ENCODE results near the gene TRIM41.
A peak's percentile ranks its signal among the peaks of the same experiment; 100 is the strongest.
"Not testable (repeated sequence)": the region's sequence is repeated elsewhere in the genome, so short reads cannot be mapped to it uniquely, and the experiment has no call there.

TRIM41 gene

DNA sequence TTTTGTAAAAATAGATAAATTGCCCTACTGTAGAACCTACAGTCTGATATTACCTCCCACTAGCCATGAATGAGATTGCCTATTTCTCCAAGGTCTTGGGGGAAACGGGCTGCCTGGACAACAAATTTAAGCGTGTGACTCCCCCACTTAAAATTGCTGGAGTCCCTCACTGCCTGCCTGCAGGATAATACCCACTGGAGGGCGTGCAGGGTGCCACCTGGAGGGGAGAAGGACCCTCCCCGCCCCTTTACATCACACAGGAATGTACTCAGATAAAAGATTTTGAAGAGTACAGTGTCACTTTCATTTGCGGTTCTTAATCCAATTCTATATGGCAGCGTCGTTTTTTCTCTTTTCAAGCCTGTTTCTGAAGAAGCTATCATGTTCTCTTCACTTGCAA is 11.9 kb upstream of the TRIM41 start:
- DNase-seq (ENCODE audit: insufficient read length, low spot score) (no peak), FAIRE-seq (no peak)
- TF ChIP-seq POLR2A (IDR thresholded peaks at IDR 0.05; ENCODE audit: low read depth, low read length), result no peak

DNA sequence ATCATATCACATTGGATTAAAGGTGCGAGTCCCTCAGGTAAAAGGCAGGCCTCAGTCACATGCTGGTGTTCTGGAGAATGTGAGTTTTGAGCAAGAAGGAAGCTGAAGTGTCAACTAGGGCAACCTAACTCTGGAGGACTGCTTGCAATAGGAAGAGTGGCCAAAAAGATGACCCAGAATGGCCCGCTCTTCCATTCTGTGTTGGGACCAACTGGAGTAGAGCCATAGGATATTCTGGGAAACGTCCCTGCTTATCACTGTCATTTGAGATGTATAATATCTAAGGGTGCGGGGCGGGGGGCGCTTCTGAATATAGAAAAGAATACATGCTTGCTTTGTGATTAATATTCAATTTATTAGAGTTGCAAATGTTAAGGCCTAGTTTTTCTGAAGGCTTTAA is 11.0 kb upstream of the TRIM41 start:
- FAIRE-seq, result no peak
- TF ChIP-seq POLR2A (IDR thresholded peaks at IDR 0.05; ENCODE audit: low read depth, low read length), result no peak

DNA sequence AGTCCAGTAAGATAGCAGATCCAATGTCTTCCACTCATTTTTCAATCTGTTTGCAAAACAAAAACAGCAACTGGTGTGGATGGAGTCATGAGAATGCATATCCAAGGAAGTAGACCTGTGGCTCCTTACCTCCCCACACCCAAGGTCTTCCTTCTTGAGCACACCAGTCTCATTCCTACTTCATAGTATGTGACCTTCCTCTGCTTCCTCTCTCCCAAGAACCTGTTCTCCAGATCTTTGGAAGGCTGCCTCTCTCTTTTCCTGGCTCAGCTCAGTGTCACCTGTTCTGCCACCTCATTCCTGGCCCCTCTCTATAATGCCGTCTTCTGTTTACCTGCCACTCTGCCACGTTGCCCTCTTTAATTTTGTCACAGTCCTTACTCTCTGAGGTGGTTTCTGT is 10.1 kb upstream of the TRIM41 start:
- no peak for FAIRE-seq
- no peak for DNase-seq (ENCODE audit: insufficient read length, low spot score)
- TF ChIP-seq POLR2A (IDR thresholded peaks at IDR 0.05; ENCODE audit: low read depth, low read length), result no peak

More for the DNA sequence above, 11.0 kb upstream of the TRIM41 start:
- no peak for DNase-seq (ENCODE audit: insufficient read length, low spot score)

DNA sequence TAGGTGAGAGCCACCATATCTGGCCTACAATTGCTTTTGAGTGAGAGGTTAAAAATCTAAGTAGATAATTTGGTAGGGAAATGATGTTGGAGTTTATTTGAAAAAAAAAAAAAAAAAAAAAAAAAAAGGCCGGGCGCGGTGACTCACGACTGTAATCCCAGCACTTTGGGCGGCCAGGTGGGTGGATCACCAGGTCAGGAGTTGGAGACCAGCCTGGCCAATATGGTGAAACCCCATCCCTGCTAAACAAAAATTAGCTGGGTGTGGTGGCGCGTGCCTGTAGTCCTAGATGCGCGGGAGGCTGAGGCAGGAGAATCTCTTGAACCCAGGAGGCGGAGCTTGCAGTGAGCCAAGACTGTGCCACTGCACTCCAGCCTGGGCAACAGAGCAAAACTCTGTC is 8.8 kb upstream of the TRIM41 start:
- not testable (repeated sequence) for DNase-seq (ENCODE audit: insufficient read length, low spot score); FAIRE-seq

DNA sequence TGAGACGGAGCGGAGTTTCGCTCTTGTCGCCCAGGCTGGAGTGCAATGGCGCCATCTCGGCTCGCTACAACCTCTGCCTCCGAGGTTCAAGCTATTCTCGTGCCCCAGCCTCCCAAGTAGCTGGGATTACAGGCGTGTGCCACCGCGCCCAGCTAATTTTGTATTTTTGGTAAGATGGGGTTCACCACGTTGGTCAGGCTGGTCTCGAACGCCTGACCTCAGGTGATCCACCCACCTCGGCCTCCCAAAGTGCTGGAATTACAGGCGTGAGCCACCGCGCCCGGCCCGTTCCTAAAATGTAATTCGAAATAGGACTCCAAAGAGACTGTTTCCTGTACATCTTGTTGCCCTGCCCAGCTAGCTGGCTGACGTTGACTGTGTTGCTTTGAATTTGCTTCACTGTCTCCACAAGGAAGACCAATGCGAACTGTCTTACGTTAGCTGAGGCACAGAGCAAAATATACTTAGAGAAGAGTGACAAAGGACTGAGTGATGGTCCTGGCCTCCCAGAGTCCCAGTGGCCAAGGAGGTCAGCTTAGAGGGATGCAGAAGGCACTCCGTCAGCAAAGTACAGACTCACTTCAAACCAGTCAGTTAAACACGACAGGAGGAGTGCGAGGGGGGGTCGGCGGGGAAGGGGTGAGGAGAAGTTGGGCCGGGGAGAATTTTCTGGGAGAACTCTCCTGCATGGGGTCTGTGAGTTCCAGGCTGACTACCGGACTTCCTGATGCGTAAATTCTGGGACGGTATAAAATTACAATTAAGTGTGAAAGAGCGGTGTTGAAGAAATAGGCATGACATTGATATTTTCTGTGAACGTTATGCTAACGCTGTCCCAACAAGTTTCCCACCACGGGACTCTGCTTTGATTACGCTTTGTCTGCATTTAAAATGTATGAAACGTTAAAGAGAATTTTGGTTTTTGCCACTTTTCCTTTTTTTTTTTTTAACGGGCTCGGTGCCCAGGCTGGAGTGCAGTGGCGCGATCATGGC is 6.8 kb upstream of the TRIM41 start:
- DNase-seq (ENCODE audit: insufficient read length, low spot score) (no peak), FAIRE-seq (no peak)
- TF ChIP-seq POLR2A (IDR thresholded peaks at IDR 0.05; ENCODE audit: low read depth, low read length), result no peak

DNA sequence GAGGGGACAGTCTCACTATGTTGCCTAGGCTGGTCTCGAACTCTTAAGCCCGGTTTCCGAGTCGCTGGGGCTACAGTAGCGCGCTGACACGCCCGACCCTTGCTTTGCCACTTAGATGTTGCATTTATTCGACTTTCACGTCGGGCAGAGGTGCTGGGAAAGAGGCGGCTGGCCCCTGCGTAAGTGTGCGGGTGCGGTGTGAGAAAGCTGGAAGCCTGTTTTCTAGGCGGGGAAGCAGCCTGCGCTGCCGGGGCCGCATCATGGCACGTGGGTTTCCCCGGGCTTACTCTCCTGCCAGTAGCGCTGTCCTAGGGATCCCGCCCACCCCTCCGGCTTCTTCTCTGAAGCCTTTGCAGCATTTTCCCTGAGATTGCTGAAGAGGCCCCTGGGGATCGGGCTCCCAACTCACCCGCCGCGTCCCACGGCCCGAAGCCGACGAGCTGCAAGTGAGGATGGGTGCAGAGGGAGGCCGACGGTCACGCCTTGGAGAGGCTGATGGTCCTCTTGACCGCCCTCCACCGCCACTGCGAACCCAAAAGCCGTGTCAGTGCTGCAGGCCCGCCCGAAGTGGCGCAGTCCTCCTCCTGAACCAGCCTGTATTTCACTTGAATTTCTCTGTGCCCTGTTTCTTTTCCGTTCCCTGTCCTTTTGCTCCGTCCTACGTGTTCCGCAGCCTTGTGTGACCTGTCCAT is 5.8 kb upstream of the TRIM41 start:
- TF ChIP-seq POLR2A (IDR thresholded peaks at IDR 0.05; ENCODE audit: low read depth, low read length), result no peak
- no peak for FAIRE-seq
- no peak for DNase-seq (ENCODE audit: insufficient read length, low spot score)

DNA sequence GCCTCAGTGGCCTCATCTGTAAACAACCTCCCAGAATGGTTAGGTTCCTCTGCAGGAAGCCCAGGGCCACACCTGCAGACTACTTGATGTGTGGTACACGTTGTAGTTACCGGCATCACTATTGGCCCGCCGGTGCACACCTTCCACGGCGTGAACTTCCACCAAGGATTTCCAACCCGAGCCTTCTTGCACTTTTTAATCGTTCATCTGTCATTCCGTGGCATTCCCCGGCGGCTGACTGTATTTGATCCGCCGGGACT is 5.3 kb upstream of the TRIM41 start:
- DNase-seq (ENCODE audit: insufficient read length, low spot score) (no peak), FAIRE-seq (no peak)
- no peak for TF ChIP-seq POLR2A (IDR thresholded peaks at IDR 0.05; ENCODE audit: low read depth, low read length)

DNA sequence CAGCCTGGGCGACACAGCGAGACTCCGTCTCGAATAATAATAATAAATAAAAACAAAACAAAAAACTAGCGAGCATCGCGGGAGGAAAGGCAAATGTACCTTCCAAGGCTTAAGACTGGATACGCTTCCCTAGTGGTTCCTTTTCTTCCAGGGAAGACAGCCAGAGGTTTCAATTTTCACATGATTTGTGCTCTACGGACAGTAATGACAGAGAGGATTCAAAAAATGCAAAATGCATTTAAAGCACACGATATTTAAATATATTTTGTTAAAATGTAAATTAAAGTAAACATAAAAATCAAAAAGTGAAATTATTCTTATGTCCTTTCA is 4.3 kb upstream of the TRIM41 start:
- TF ChIP-seq POLR2A (IDR thresholded peaks at IDR 0.05; ENCODE audit: low read depth, low read length), result no peak
- DNase-seq (ENCODE audit: insufficient read length, low spot score) (no peak), FAIRE-seq (no peak)

DNA sequence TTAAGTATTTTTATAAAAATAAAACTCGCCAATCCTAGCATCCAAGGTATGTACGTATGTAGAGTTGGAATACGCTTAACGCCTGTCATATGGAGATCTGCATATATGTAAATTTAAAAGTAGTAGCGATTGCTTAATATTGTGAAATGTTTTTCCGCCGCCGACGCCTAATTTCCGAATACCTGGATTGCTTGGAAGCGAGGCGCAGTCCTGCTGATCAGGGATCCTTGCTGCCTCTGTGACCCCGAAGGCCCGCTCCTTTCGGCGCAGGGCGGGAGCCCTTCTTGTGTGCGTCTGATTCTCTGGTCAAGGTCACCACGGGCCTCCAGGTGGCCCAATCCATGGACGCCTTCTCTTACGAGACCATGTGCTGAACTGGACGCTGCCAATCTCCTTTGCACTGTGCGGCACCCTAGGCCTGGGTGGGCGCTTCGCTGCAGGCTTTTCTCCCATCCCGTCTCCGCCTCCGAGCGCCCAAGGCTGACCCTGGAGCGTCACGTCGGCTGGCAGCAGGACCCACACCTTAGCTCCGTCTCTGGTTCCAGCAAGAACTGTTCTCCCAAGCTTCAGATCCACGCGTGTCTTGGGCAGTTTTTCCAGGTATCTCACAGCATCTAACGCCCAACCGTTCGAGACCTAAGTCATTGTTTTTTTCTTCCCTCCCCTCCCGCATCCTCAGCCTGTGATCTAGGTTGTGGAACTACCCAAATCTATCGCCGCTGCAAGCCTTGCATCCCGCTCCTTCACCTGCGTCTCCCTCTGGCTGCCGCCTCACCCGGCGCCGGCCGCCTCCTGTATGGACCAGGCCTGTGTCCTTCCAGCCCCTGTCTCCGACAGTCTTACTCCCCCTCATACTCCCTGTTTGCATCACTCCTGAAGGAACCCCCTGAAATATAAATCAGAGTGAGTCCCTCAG is 3.6 kb upstream of the TRIM41 start:
- DNase-seq (ENCODE audit: insufficient read length, low spot score), result no peak
- TF ChIP-seq POLR2A (IDR thresholded peaks at IDR 0.05; ENCODE audit: low read depth, low read length), result no peak
- FAIRE-seq, result no peak

DNA sequence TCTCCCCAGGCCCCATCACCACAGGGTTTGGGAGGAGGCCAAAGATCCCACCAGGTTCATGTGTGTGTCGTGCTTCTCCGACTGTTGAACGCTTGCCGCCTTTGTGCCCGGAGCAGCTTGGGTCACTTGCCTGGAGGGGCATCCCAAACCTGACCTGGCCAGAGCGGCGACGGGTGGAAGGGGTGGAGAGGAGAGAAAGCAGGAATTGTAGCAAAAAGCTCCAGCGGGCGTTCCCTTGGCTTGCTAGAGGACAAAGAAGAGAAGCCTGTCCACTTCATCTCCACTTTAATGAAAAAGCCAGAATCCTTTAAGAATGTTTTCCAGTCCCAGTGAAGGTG is 2.9 kb upstream of the TRIM41 start:
- DNase-seq (ENCODE audit: insufficient read length, low spot score) (no peak), FAIRE-seq (no peak)
- no peak for TF ChIP-seq POLR2A (IDR thresholded peaks at IDR 0.05; ENCODE audit: low read depth, low read length)

DNA sequence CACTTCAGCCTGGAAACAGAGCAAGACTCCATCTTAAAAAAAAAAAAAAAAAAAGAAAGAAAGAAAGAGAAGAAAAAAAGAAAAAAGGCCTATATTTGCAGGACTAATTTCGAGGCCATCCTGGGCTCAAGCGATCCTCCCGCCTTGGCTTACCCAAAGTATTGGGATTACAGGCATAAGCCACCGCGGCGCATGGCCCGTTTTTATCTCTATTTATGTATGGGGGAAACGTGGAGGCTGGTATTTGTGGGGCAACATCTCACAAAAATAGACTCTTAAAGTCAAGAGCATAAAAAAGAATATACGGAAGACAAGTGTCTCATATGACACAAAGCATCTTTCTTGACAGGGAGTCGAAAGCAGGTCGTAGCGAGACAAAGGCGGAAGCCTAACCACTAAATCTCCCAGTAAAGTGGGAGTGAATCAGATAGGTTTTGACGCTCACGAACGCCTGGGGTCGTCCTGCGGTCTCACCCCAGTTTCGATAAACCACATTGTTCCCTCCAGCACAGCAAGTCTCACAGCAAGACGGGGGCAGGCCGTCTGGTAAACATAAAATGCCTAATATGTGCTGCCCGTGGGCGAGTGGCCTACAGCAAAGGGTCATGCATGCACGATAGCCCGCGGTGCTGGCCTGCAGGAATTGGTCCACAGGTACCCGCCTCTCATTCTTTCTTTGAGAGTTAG is 1.8 kb upstream of the TRIM41 start:
- TF ChIP-seq POLR2A (IDR thresholded peaks at IDR 0.05; ENCODE audit: low read depth, low read length), result no peak
- no peak for FAIRE-seq
- DNase-seq (ENCODE audit: insufficient read length, low spot score), result no peak

DNA sequence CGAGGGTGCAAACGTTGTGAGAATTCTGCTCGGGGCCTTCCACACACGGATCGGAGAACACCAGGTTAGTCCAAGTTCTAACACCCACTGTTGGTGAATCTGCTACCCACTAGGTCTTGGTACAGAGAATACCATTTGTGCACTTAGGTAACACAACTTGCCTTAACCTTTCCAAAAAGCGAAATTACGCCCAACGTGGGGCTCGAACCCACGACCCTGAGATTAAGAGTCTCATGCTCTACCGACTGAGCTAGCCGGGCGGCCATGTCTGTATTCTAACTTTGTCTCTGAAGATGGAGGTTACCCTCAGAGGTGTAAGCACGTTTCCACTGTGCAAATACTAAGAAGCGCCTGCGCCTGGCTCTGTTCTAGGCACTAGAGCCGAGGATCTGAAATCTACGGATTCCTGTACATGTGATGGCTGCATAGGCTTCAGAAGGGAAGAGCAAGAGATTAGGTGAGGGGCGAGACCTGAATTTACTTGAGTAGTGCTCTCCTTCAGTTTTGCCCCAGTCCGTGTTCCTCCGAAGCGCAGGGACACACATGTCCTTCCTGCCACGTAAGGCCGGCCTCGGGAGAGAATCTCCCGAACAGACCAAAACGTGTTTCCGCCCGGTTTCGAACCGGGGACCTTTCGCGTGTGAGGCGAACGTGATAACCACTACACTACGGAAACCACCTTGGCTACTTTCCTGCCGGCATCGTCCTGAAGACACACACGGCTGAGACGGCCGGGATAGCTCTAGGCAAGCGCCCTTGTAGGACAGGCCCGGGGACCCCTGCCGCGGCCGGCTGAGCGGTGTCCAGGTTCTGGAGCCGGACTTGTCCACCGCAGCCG is 1.1 kb upstream of the TRIM41 start:
- peak; percentile 72 for TF ChIP-seq POLR2A (IDR thresholded peaks at IDR 0.05; ENCODE audit: low read depth, low read length)
- DNase-seq (ENCODE audit: insufficient read length, low spot score) (peak; percentile 56), FAIRE-seq (peak; percentile 48)

DNA sequence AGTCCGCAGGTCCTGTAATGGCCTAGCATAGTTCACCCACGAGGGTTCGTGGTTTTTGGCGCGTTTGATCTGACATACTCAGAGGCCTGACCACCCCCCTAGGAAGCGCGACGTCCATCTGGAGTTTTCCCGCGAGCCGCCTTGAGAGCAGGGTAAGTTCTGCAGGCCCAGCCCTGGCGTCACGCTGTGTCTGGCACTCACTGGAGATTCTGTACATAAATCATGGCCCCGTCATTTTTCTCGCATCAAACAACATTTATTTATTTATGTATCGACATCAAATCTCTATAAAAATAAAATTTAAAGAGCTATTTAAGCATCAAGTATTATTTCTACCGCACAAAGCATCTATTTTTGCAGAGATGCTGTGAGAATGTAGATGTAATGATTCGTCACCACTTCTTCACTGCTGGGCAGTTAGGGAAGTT is 437 bp upstream of the TRIM41 start:
- TF ChIP-seq POLR2A (IDR thresholded peaks at IDR 0.05; ENCODE audit: low read depth, low read length), result no peak
- FAIRE-seq (no peak), DNase-seq (ENCODE audit: insufficient read length, low spot score) (no peak)

All from H54 (cell line).